Measurements from ENCODE around the gene RNLS. TPM values are rescaled to one million over a fixed set of nuclear protein-coding genes. Genes with fewer than 3 reads are reported as not detected.

Gene RNLS
- total and polyA plus RNA-seq, 2 of the 8 experiments (the other 6 are each of a cell fraction or from before 2014, with no cell fraction given), result 7.5 to 12.7 TPM

DNA sequence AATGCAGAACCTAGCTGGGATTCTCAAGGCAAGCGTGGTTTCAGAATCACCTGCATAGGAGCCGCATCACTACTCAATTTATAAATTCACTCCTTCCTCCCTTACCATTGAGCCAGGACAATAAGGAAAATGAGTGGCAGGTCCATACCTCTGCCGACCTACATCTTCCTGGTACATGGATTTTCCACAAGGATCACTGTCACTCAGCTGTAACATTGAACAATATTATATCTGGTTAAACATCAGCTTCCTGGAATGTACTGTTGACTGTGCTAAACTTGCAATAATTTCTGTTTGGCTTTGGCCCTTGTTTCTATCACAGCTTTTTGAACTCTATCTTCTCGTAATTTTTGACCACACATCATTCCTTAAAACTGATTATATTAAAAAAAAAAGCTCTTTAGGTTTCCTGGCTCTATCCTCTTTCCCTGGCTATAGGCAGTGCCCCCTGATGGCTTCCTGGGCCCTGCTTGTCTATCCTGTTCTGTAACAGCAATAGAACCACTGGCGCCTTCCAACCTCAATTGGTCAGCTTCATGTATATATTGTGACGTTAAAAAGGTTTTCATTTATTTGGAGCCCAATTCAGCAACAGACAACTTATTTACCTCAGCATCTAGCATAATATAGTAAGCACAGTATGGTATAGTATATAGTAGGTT is 59.2 kb downstream of the RNLS start:
- no peaks in the 10 kb centered on the region for H3K23me2 ChIP-seq (ENCODE audit: low read depth, low read length)
- H3K14ac ChIP-seq (ENCODE audit: insufficient read length), result no peak overlapping the region
- H3K4ac ChIP-seq (replicated peaks; ENCODE audit: insufficient read length, low read depth, low read length), result no peak overlapping the region
- H2BK15ac ChIP-seq (ENCODE audit: low read length), result no peak overlapping the region
- H2BK12ac ChIP-seq (ENCODE audit: low read depth, low read length), result no peak overlapping the region
- 93% methylated on average over 6 of the region's 6 CpGs; no CpG with 5 or more reads in 1 of the 2 experiments for WGBS, 2 experiments (ENCODE audit: extremely low coverage in 1 of 2, insufficient coverage in 1 of 2, insufficient read length in 1 of 2, insufficient replicate concordance in 2 of 2, low coverage in 1 of 2, low lambda C conversion rate in 2 of 2, missing lambda C conversion rate in 1 of 2)
- no peak overlapping the region for H3K4me3 ChIP-seq (ENCODE audit: extremely low read depth in 1 of 4, insufficient read depth in 2 of 4, low read depth in 3 of 4, low read length in 4 of 4)
- CTCF ChIA-PET (ENCODE audit: partially characterized antibody), result interaction anchor here (0.8 to 1.8 kb wide), 8 partner anchors 17 to 661 kb away, joined by 3 to 6 read pairs (median 4); partner anchors contain the start of genes KLLN and PTEN
- H2BK5ac ChIP-seq (ENCODE audit: low read depth, low read length), result no peak overlapping the region
- no peak for DNase-seq (ENCODE audit: low read depth in 1 of 2, low spot score in 2 of 2)
- no peak overlapping the region for H3K27ac ChIP-seq (ENCODE audit: low read depth, low read length)
- no peak overlapping the region for H2AFZ ChIP-seq (ENCODE audit: low read length)
- H3K9ac ChIP-seq (replicated peaks in 1 of 4; ENCODE audit: extremely low read depth in 1 of 4, low read depth in 3 of 4, low read length in 3 of 4), result no peak overlapping the region
- H2AK5ac ChIP-seq (ENCODE audit: low read depth, low read length), result no peak overlapping the region
- no peak overlapping the region for H4K91ac ChIP-seq (replicated peaks; ENCODE audit: insufficient read length, low read length)
- H3K18ac ChIP-seq (ENCODE audit: extremely low read depth, low read length), result no peak overlapping the region
- H3K79me1 ChIP-seq (ENCODE audit: low read depth, low read length), result no peaks in the 10 kb centered on the region
- no peak overlapping the region for H2BK120ac ChIP-seq (replicated peaks; ENCODE audit: low read depth, low read length)
- H3K27me3 ChIP-seq (replicated peaks in 1 of 4; ENCODE audit: control insufficient read depth in 3 of 4, extremely low read depth in 1 of 4, insufficient read depth in 3 of 4, low read length in 3 of 4), result no peaks in the 10 kb centered on the region
- H3K23ac ChIP-seq (ENCODE audit: insufficient read length), result no peak overlapping the region
- H3K9me3 ChIP-seq (ENCODE audit: insufficient read depth in 2 of 2, low read depth in 1 of 2, low read length in 1 of 2), result no peaks in the 10 kb centered on the region
- peaks cover 0 to 3% (median 0%) of the 10 kb centered on the region in 4 experiments; a peak in 1 of 7 replicates for H3K4me1 ChIP-seq (replicated peaks in 1 of 4; ENCODE audit: control insufficient read depth in 3 of 4, insufficient read depth in 4 of 4, low read length in 3 of 4)
- no peak for FAIRE-seq
- no peak overlapping the region for H4K8ac ChIP-seq (ENCODE audit: extremely low read depth, insufficient read depth, low read length)
- no peaks in the 10 kb centered on the region for H3K79me2 ChIP-seq (ENCODE audit: control insufficient read depth in 1 of 2, insufficient read depth in 2 of 2, low read length in 2 of 2)
- POLR2A ChIA-PET (ENCODE audit: partially characterized antibody), result interaction anchor here (0.6 kb wide), 1 partner anchor 139 kb away, joined by 3 read pairs; no protein-coding TSS in a partner anchor
- no peaks in the 10 kb centered on the region for H3K36me3 ChIP-seq (ENCODE audit: control insufficient read depth in 2 of 4, insufficient read depth in 4 of 4, low read length in 3 of 4)
- H4K20me1 ChIP-seq (replicated peaks in 1 of 2; ENCODE audit: control insufficient read depth in 1 of 2, insufficient read depth in 2 of 2, low read length in 2 of 2), result no peaks in the 10 kb centered on the region
- H2BK20ac ChIP-seq (ENCODE audit: low read length), result no peak overlapping the region
- H4K5ac ChIP-seq (ENCODE audit: insufficient read length, low read depth, low read length), result no peak overlapping the region
- H3K56ac ChIP-seq (replicated peaks; ENCODE audit: insufficient read length, low read depth, low read length), result no peak overlapping the region
- TF ChIP-seq KDM1A (IDR thresholded peaks at IDR 0.05; ENCODE audit: borderline replicate concordance, low read length), result no peak
- peak in 1 of 2 experiments; percentile 22; a peak in 1 of 4 replicates for TF ChIP-seq RAD21 (IDR thresholded peaks at IDR 0.05 in 1 of 2, conservative IDR thresholded peaks at IDR 0.05 in 1 of 2; ENCODE audit: low read depth in 2 of 2, low read length in 2 of 2)
- no peak overlapping the region for H3K4me2 ChIP-seq (ENCODE audit: insufficient read depth in 1 of 2, low read depth in 2 of 2, low read length in 2 of 2)
